GM23338 (cell line): ENCODE results near the gene XRCC5. TPM values are rescaled to one million over a fixed set of nuclear protein-coding genes. Genes with fewer than 3 reads are reported as not detected.

Experiments used
- ATAC-seq: fragments of 200-7000 bp; cut with Tn5 transposase; 3 replicates; pipeline ENCODE4 v1.9.1; 2020
- DNase-seq: peaks from one replicate; pipeline ENCODE4 v3.0.0-alpha.2; 2015; ENCODE audit warnings: low spot score
- H2AFZ ChIP-seq: fragments of 200-600 bp; sonication (generic); 2 replicates; pipeline ENCODE4 v1.8.0; 2016; ENCODE audit warnings: antibody characterized with exemption, mild to moderate bottlenecking, moderate library complexity
- H3F3A ChIP-seq: fragments of 200-600 bp; sonication (generic); replicated peaks from 2 replicates; pipeline ENCODE4 v1.8.0; 2017; ENCODE audit warnings: antibody characterized with exemption, mixed run types, low read depth
- H3K27ac ChIP-seq: fragments of 200-600 bp; sonication (generic); 2 replicates; pipeline ENCODE4 v1.6.1; 2016; ENCODE audit warnings: low read depth
- H3K27me3 ChIP-seq: fragments of 200-600 bp; sonication (generic); 2 replicates; pipeline ENCODE4 v1.8.0; 2016; ENCODE audit warnings: mild to moderate bottlenecking, mixed run types, moderate library complexity; ENCODE audit not compliant: insufficient read depth
- H3K36me3 ChIP-seq: fragments of 200-600 bp; sonication (generic); 2 replicates; pipeline ENCODE4 v1.8.0; 2016; ENCODE audit warnings: mild to moderate bottlenecking; ENCODE audit not compliant: insufficient read depth
- H3K4me1 ChIP-seq: fragments of 200-600 bp; sonication (generic); 2 replicates; pipeline ENCODE4 v1.8.0; 2016; ENCODE audit warnings: mild to moderate bottlenecking, moderate library complexity; ENCODE audit not compliant: insufficient read depth
- H3K4me2 ChIP-seq: fragments of 200-600 bp; sonication (generic); 2 replicates; pipeline ENCODE4 v1.7.1; 2017; ENCODE audit warnings: mixed run types
- H3K4me3 ChIP-seq: fragments of 200-600 bp; sonication (generic); 2 replicates; pipeline ENCODE4 v1.6.1; 2016; ENCODE audit warnings: mixed run types
- H3K79me2 ChIP-seq: fragments of 200-600 bp; sonication (generic); replicated peaks from 2 replicates; pipeline ENCODE4 v1.8.0; 2017; ENCODE audit warnings: mild to moderate bottlenecking; ENCODE audit not compliant: insufficient read depth
- H3K9me2 ChIP-seq: fragments of 200-600 bp; sonication (generic); 2 replicates; pipeline ENCODE4 v1.8.0; 2017; ENCODE audit not compliant: insufficient read depth
- H4K20me1 ChIP-seq: fragments of 200-600 bp; sonication (generic); replicated peaks from 2 replicates; pipeline ENCODE4 v1.8.0; 2017; ENCODE audit warnings: mild to moderate bottlenecking; ENCODE audit not compliant: insufficient read depth
- H3K27ac Mint-ChIP-seq: 2 replicates; pipeline ENCODE4 v1.8.0; 2020; ENCODE audit warnings: inconsistent platforms, mild to moderate bottlenecking, moderate library complexity, mixed read lengths
- H3K27me3 Mint-ChIP-seq: 3 replicates; pipeline ENCODE4 v1.8.0; 2022; ENCODE audit warnings: low read depth, mild to moderate bottlenecking, moderate library complexity, mixed read lengths, inconsistent platforms; ENCODE audit not compliant: insufficient read depth, poor library complexity
- H3K36me3 Mint-ChIP-seq: 3 replicates; pipeline ENCODE4 v1.8.0; 2021; ENCODE audit warnings: low read depth, mild to moderate bottlenecking, inconsistent platforms, moderate library complexity, mixed read lengths
- H3K4me1 Mint-ChIP-seq: 3 replicates; pipeline ENCODE4 v1.8.0; 2020; ENCODE audit warnings: mild to moderate bottlenecking, inconsistent platforms, mixed read lengths
- H3K4me3 Mint-ChIP-seq: 3 replicates; pipeline ENCODE4 v1.8.0; 2021; ENCODE audit warnings: moderate library complexity, mild to moderate bottlenecking, inconsistent platforms, mixed read lengths
- H3K9me3 Mint-ChIP-seq: 3 replicates; pipeline ENCODE4 v1.8.0; 2020; ENCODE audit warnings: moderate library complexity, mild to moderate bottlenecking, inconsistent platforms, mixed read lengths
- CREB1 ChIP-seq: fragments of 250-450 bp; sonication (Bioruptor Pico); IDR thresholded peaks from 2 replicates; pipeline ENCODE4 v1.5.0; 2020; ENCODE audit warnings: low read depth, mild to moderate bottlenecking, moderate library complexity
- ETS1 ChIP-seq: IDR thresholded peaks from 2 replicates; pipeline ENCODE4 v1.6.1; 2016; ENCODE audit warnings: antibody characterized with exemption
- EZH2 ChIP-seq: fragments of 200-600 bp; sonication (generic); IDR thresholded peaks from one replicate; pipeline ENCODE4 v1.8.0; 2017; ENCODE audit warnings: antibody characterized with exemption, mild to moderate bottlenecking, low read depth; ENCODE audit not compliant: unreplicated experiment
- EZH2phosphoT487 ChIP-seq: fragments of 200-600 bp; sonication (generic); IDR thresholded peaks from one replicate; pipeline ENCODE4 v1.8.1; 2018; ENCODE audit warnings: antibody characterized with exemption; ENCODE audit not compliant: unreplicated experiment
- JUNB ChIP-seq: IDR thresholded peaks from one replicate; pipeline ENCODE4 v1.6.1; 2016; ENCODE audit warnings: antibody characterized with exemption; ENCODE audit not compliant: unreplicated experiment
- NANOG ChIP-seq: IDR thresholded peaks from 2 replicates; pipeline ENCODE4 v1.6.1; 2016; ENCODE audit warnings: antibody characterized with exemption, borderline replicate concordance
- POLR2AphosphoS5 ChIP-seq: IDR thresholded peaks from 2 replicates; pipeline ENCODE4 v1.6.1; 2016; ENCODE audit warnings: antibody characterized with exemption, low read depth
- STAT1 ChIP-seq: IDR thresholded peaks from one replicate; pipeline ENCODE4 v1.6.1; 2016; ENCODE audit warnings: antibody characterized with exemption; ENCODE audit not compliant: unreplicated experiment
- ZNF114 ChIP-seq: fragments of 250-450 bp; sonication (Bioruptor Pico); IDR thresholded peaks from 2 replicates; pipeline ENCODE4 v1.5.0; 2020; ENCODE audit warnings: mild to moderate bottlenecking, moderate library complexity
- polyA plus RNA-seq: library from polyadenylated mRNA; unstranded; fragments of >200 nt; fragmentation: Nextera tagmentation; extraction: Ambion mirVana; gene quantifications from 2 replicates; pipeline ENCODE4 v1.2.1, GENCODE V29; 2016
- total RNA-seq: library from RNA; depleted of rRNA; stranded (reverse); fragments of >200 nt; shearing (Covaris generic); gene quantifications from 2 replicates; pipeline ENCODE4 v1.2.3, GENCODE V29; 2014
- TF ChIP-seq, protein P1 (sequence below), 2 experiments: fragments of 200-600 bp in 1 of 2; sonication (generic) in 1 of 2; conservative IDR thresholded peaks; 2 replicates each; pipeline versions ENCODE4 v1.5.1 to v1.6.1; 2016 to 2017; ENCODE audit warnings: antibody characterized with exemption in 2 of 2, low read depth in 2 of 2, mild to moderate bottlenecking in 2 of 2, moderate library complexity in 1 of 2
- TF ChIP-seq, protein P2 (sequence below): fragments of 250-450 bp; sonication (Bioruptor Pico); IDR thresholded peaks from 2 replicates; pipeline ENCODE4 v1.5.0; 2020; ENCODE audit warnings: mild to moderate bottlenecking, moderate library complexity
- TF ChIP-seq, protein P3 (sequence below): IDR thresholded peaks from one replicate; pipeline ENCODE4 v1.6.1; 2018; ENCODE audit warnings: antibody characterized with exemption; ENCODE audit not compliant: unreplicated experiment

XRCC5 gene
- total and polyA plus RNA-seq, 2 experiments from 2014 or later: 499 to 524 TPM

GRCh38 chr2:216242365-216242764, 133.2 kb downstream of the XRCC5 start:
- TF ChIP-seq JUNB (no peak), EZH2 (no peak), STAT1 (no peak), CREB1 (CRISPR knock-in tag) (no peak), NANOG (no peak), POLR2AphosphoS5 (no peak), EZH2phosphoT487 (no peak), ZNF114 (no peak), ETS1 (no peak)
- TF ChIP-seq, protein P1, sequence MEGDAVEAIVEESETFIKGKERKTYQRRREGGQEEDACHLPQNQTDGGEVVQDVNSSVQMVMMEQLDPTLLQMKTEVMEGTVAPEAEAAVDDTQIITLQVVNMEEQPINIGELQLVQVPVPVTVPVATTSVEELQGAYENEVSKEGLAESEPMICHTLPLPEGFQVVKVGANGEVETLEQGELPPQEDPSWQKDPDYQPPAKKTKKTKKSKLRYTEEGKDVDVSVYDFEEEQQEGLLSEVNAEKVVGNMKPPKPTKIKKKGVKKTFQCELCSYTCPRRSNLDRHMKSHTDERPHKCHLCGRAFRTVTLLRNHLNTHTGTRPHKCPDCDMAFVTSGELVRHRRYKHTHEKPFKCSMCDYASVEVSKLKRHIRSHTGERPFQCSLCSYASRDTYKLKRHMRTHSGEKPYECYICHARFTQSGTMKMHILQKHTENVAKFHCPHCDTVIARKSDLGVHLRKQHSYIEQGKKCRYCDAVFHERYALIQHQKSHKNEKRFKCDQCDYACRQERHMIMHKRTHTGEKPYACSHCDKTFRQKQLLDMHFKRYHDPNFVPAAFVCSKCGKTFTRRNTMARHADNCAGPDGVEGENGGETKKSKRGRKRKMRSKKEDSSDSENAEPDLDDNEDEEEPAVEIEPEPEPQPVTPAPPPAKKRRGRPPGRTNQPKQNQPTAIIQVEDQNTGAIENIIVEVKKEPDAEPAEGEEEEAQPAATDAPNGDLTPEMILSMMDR (conservative IDR thresholded peaks at IDR 0.05; ENCODE audit: low read depth in 2 of 2): no peak
- TF ChIP-seq, protein P2, sequence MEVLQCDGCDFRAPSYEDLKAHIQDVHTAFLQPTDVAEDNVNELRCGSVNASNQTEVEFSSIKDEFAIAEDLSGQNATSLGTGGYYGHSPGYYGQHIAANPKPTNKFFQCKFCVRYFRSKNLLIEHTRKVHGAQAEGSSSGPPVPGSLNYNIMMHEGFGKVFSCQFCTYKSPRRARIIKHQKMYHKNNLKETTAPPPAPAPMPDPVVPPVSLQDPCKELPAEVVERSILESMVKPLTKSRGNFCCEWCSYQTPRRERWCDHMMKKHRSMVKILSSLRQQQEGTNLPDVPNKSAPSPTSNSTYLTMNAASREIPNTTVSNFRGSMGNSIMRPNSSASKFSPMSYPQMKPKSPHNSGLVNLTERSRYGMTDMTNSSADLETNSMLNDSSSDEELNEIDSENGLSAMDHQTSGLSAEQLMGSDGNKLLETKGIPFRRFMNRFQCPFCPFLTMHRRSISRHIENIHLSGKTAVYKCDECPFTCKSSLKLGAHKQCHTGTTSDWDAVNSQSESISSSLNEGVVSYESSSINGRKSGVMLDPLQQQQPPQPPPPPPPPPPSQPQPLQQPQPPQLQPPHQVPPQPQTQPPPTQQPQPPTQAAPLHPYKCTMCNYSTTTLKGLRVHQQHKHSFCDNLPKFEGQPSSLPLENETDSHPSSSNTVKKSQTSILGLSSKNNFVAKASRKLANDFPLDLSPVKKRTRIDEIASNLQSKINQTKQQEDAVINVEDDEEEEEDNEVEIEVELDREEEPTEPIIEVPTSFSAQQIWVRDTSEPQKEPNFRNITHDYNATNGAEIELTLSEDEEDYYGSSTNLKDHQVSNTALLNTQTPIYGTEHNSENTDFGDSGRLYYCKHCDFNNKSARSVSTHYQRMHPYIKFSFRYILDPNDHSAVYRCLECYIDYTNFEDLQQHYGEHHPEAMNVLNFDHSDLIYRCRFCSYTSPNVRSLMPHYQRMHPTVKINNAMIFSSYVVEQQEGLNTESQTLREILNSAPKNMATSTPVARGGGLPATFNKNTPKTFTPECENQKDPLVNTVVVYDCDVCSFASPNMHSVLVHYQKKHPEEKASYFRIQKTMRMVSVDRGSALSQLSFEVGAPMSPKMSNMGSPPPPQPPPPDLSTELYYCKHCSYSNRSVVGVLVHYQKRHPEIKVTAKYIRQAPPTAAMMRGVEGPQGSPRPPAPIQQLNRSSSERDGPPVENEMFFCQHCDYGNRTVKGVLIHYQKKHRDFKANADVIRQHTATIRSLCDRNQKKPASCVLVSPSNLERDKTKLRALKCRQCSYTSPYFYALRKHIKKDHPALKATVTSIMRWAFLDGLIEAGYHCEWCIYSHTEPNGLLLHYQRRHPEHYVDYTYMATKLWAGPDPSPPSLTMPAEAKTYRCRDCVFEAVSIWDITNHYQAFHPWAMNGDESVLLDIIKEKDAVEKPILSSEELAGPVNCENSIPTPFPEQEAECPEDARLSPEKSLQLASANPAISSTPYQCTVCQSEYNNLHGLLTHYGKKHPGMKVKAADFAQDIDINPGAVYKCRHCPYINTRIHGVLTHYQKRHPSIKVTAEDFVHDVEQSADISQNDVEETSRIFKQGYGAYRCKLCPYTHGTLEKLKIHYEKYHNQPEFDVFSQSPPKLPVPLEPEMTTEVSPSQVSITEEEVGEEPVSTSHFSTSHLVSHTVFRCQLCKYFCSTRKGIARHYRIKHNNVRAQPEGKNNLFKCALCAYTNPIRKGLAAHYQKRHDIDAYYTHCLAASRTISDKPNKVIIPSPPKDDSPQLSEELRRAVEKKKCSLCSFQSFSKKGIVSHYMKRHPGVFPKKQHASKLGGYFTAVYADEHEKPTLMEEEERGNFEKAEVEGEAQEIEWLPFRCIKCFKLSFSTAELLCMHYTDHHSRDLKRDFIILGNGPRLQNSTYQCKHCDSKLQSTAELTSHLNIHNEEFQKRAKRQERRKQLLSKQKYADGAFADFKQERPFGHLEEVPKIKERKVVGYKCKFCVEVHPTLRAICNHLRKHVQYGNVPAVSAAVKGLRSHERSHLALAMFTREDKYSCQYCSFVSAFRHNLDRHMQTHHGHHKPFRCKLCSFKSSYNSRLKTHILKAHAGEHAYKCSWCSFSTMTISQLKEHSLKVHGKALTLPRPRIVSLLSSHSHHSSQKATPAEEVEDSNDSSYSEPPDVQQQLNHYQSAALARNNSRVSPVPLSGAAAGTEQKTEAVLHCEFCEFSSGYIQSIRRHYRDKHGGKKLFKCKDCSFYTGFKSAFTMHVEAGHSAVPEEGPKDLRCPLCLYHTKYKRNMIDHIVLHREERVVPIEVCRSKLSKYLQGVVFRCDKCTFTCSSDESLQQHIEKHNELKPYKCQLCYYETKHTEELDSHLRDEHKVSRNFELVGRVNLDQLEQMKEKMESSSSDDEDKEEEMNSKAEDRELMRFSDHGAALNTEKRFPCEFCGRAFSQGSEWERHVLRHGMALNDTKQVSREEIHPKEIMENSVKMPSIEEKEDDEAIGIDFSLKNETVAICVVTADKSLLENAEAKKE (CRISPR knock-in tag): no peak
- TF ChIP-seq, protein P3, sequence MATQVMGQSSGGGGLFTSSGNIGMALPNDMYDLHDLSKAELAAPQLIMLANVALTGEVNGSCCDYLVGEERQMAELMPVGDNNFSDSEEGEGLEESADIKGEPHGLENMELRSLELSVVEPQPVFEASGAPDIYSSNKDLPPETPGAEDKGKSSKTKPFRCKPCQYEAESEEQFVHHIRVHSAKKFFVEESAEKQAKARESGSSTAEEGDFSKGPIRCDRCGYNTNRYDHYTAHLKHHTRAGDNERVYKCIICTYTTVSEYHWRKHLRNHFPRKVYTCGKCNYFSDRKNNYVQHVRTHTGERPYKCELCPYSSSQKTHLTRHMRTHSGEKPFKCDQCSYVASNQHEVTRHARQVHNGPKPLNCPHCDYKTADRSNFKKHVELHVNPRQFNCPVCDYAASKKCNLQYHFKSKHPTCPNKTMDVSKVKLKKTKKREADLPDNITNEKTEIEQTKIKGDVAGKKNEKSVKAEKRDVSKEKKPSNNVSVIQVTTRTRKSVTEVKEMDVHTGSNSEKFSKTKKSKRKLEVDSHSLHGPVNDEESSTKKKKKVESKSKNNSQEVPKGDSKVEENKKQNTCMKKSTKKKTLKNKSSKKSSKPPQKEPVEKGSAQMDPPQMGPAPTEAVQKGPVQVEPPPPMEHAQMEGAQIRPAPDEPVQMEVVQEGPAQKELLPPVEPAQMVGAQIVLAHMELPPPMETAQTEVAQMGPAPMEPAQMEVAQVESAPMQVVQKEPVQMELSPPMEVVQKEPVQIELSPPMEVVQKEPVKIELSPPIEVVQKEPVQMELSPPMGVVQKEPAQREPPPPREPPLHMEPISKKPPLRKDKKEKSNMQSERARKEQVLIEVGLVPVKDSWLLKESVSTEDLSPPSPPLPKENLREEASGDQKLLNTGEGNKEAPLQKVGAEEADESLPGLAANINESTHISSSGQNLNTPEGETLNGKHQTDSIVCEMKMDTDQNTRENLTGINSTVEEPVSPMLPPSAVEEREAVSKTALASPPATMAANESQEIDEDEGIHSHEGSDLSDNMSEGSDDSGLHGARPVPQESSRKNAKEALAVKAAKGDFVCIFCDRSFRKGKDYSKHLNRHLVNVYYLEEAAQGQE: no peak
- Histone ChIP-seq H3K36me3 (no peaks in the 10 kb centered on the region), H3K4me2 (no peak overlapping the region), H3K27ac (no peak overlapping the region), H4K20me1 (no peaks in the 10 kb centered on the region), H3K9me2 (no peaks in the 10 kb centered on the region), H2AFZ (peak overlapping the region; percentile 91), H3K4me3 (no peak overlapping the region), H3F3A (no peaks in the 10 kb centered on the region), H3K27me3 (no peaks in the 10 kb centered on the region), H3K79me2 (no peaks in the 10 kb centered on the region), H3K4me1 (peaks cover 12% of the 10 kb centered on the region)
- H3K9me3 Mint-ChIP-seq: no peaks in the 10 kb centered on the region
- peak; percentile 18 for DNase-seq
- peak; percentile 91 for ATAC-seq
- no peak overlapping the region for H3K27ac Mint-ChIP-seq
- H3K27me3 Mint-ChIP-seq: peaks cover 5% of the 10 kb centered on the region
- no peaks in the 10 kb centered on the region for H3K36me3 Mint-ChIP-seq
- H3K4me3 Mint-ChIP-seq: no peak overlapping the region
- H3K4me1 Mint-ChIP-seq: peaks cover 17% of the 10 kb centered on the region
